Measurements from ENCODE around the gene LMAN2. TPM values are rescaled to one million over a fixed set of nuclear protein-coding genes. Genes with fewer than 3 reads are reported as not detected.

Gene LMAN2
- total RNA-seq, 1 donor from 2014 or later: 75.6 TPM

DNA sequence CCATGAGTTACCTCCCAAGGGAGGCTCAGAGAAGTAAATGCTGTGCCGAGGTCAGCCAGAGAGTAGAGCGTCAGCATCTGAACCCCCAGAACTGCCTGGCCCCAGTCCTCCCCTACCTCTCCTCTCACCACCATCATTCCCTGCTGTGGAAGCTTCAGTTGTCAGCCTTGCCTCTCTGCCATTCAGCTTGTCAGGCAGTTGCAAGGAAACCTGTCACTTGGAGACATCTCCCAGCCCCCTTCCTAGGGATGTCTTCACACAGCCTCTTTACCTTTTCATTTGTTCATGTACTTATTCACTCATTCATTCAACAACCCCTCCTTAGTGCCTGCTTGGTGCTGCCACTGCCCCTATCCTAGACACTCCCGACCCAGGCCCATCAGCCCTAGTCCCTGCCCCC lies 8.4 kb upstream of the LMAN2 start:
- H3K27me3 Mint-ChIP-seq (ENCODE audit: unreplicated experiment): peaks cover 2% of the 10 kb centered on the region
- TF ChIP-seq, protein P1, sequence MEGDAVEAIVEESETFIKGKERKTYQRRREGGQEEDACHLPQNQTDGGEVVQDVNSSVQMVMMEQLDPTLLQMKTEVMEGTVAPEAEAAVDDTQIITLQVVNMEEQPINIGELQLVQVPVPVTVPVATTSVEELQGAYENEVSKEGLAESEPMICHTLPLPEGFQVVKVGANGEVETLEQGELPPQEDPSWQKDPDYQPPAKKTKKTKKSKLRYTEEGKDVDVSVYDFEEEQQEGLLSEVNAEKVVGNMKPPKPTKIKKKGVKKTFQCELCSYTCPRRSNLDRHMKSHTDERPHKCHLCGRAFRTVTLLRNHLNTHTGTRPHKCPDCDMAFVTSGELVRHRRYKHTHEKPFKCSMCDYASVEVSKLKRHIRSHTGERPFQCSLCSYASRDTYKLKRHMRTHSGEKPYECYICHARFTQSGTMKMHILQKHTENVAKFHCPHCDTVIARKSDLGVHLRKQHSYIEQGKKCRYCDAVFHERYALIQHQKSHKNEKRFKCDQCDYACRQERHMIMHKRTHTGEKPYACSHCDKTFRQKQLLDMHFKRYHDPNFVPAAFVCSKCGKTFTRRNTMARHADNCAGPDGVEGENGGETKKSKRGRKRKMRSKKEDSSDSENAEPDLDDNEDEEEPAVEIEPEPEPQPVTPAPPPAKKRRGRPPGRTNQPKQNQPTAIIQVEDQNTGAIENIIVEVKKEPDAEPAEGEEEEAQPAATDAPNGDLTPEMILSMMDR (IDR thresholded peaks at IDR 0.05; ENCODE audit: partially characterized antibody, unreplicated experiment): no peak
- H3K36me3 Mint-ChIP-seq (ENCODE audit: unreplicated experiment): no peaks in the 10 kb centered on the region
- H3K4me3 Mint-ChIP-seq (ENCODE audit: unreplicated experiment): no peak overlapping the region
- peaks cover 7% of the 10 kb centered on the region for H3K9me3 Mint-ChIP-seq (ENCODE audit: unreplicated experiment)
- DNase-seq: no peak
- H3K27ac Mint-ChIP-seq (ENCODE audit: unreplicated experiment): no peak overlapping the region
- H3K4me1 Mint-ChIP-seq (ENCODE audit: low read depth, unreplicated experiment): peaks cover 1% of the 10 kb centered on the region

DNA sequence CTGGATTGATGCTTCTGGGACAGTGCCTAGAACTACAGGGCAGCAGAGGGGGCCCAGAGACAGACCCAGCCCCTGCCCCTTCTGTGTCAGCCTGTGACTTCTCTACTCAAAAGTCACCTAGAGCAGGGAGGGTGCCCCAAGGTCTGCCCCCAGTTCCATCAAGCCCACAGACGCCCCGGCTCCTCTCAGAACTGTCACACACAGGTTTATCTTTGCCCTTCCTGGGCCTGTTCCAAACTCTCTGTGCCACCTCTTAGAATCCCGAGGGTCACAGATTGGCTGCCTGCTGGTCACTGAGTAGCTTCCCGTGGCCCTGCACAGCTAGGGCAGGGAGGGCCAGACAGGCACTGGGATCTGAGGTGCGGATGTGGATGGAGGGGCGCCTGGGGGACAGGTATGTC lies 8.0 kb upstream of the LMAN2 start:
- Mint-ChIP-seq H3K36me3 (ENCODE audit: unreplicated experiment) (no peaks in the 10 kb centered on the region), H3K4me3 (ENCODE audit: unreplicated experiment) (no peak overlapping the region), H3K27ac (ENCODE audit: unreplicated experiment) (no peak overlapping the region), H3K4me1 (ENCODE audit: low read depth, unreplicated experiment) (peaks cover 1% of the 10 kb centered on the region), H3K9me3 (ENCODE audit: unreplicated experiment) (peaks cover 5% of the 10 kb centered on the region), H3K27me3 (ENCODE audit: unreplicated experiment) (peaks cover 2% of the 10 kb centered on the region)
- TF ChIP-seq, protein P1 (IDR thresholded peaks at IDR 0.05; ENCODE audit: partially characterized antibody, unreplicated experiment): no peak
- DNase-seq: no peak

DNA sequence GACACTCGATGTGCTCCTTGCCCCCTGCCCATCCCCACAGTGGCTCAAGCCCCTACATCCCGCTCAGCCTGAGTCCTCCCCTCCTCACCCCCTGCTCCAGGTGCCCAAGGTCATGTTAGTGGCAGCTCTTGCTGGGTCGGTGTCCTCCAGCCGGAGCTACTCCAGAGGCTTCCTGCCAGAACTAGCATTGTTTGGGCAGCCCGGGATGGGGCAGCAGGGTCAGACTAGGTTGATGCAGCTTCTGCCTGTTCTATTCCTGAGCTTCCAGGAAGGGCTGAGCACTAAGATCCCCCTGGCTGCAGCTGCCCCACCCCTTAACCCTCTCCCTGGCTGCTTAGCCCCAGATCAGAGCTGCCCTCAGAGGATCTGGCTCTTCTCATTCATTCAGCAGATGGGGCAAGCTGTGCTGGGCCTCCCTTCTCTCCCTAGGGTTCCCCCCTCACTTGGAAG lies 6.9 kb upstream of the LMAN2 start:
- Mint-ChIP-seq H3K36me3 (ENCODE audit: unreplicated experiment) (no peaks in the 10 kb centered on the region), H3K4me1 (ENCODE audit: low read depth, unreplicated experiment) (peaks cover 1% of the 10 kb centered on the region), H3K4me3 (ENCODE audit: unreplicated experiment) (no peak overlapping the region), H3K9me3 (ENCODE audit: unreplicated experiment) (peaks cover 4% of the 10 kb centered on the region), H3K27me3 (ENCODE audit: unreplicated experiment) (peaks cover 2% of the 10 kb centered on the region), H3K27ac (ENCODE audit: unreplicated experiment) (no peak overlapping the region)
- TF ChIP-seq, protein P1 (IDR thresholded peaks at IDR 0.05; ENCODE audit: partially characterized antibody, unreplicated experiment): no peak
- DNase-seq: no peak

DNA sequence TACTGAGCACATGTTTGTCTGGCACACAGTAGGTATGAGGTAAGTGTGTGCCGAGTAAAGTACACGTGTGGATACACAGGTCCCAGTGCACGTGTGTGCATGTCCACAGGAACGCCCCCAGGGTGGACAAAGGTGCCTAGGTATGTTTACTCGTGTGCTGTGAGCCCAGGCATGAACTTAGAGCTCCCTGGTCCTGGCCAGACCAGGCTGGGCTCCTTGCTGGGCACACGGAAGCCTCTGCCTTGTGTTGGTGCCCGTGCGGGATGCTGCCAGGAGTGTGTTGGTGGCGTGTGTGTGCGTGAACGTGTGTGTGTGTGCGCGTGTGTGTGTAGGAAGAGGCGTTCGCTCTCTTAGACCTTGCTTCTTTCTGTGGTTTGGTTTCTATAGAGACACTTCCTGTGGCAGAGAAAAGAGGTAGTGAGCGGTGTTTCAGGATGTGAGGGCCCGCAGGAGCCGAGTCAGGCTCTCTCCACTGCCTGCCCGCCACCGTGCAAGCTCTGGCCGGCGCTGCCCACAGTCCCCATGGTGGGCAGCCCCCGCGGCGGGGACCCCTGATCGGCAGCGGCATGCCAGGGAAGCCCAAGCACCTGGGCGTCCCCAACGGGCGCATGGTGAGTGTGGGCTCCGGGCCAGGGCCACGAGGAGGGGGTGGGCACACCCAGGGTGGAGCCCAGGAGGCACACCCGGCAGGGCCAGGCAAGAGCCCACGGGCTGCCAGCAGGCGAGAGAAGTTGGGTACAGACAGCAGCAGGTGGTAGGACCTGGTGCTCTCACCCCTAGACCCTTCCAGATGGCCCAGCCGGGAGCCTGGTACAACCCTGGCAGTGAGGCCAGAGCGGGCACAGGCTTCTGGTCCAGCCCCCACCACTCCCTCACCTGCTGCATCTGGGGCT lies 6.2 kb upstream of the LMAN2 start, which contains the start of gene RGS14:
Gene RGS14, plus strand, starts transcription at position 466 of the 893 bp plus-strand sequence. Its CDS starts 101 bp downstream, at position 567.
- no peaks in the 10 kb centered on the region for H3K36me3 Mint-ChIP-seq (ENCODE audit: unreplicated experiment)
- H3K27me3 Mint-ChIP-seq (ENCODE audit: unreplicated experiment): peaks cover 2% of the 10 kb centered on the region
- TF ChIP-seq, protein P1 (IDR thresholded peaks at IDR 0.05; ENCODE audit: partially characterized antibody, unreplicated experiment): no peak
- DNase-seq: no peak
- peak within 1 kb of the TSS; percentile 50 for H3K27ac Mint-ChIP-seq (ENCODE audit: unreplicated experiment)
- no peak within 1 kb of the TSS for H3K4me3 Mint-ChIP-seq (ENCODE audit: unreplicated experiment)
- H3K9me3 Mint-ChIP-seq (ENCODE audit: unreplicated experiment): peaks cover 4% of the 10 kb centered on the region
- H3K4me1 Mint-ChIP-seq (ENCODE audit: low read depth, unreplicated experiment): peaks cover 1% of the 10 kb centered on the region

DNA sequence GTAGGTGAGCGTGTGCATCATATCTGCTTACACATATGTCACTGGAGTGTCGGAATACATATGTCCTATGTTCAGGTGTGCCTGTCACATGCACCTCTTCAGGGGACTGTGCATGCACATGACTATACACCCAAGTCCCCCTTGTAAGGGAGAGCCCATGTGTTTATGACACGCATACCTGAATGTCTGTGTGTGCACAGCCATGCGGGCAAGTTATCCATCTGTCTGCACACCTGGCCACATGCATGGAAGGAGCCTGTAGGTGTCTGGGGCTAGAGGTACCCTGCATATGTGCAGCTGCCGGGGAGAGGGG lies 5.6 kb upstream of the LMAN2 start:
- TF ChIP-seq, protein P1 (IDR thresholded peaks at IDR 0.05; ENCODE audit: partially characterized antibody, unreplicated experiment): no peak
- no peaks in the 10 kb centered on the region for H3K36me3 Mint-ChIP-seq (ENCODE audit: unreplicated experiment)
- peaks cover 1% of the 10 kb centered on the region for H3K4me1 Mint-ChIP-seq (ENCODE audit: low read depth, unreplicated experiment)
- H3K27me3 Mint-ChIP-seq (ENCODE audit: unreplicated experiment): peaks cover 2% of the 10 kb centered on the region
- no peak overlapping the region for H3K27ac Mint-ChIP-seq (ENCODE audit: unreplicated experiment)
- no peak for DNase-seq
- H3K9me3 Mint-ChIP-seq (ENCODE audit: unreplicated experiment): peaks cover 4% of the 10 kb centered on the region
- H3K4me3 Mint-ChIP-seq (ENCODE audit: unreplicated experiment): no peak overlapping the region
